Prostate gland (tissue), 2 donors: ENCODE measurements around the gene CNPPD1. TPM values are rescaled to one million over a fixed set of nuclear protein-coding genes. Genes with fewer than 3 reads are reported as not detected.

Experiments used
- DNase-seq: peaks from one replicate; pipeline ENCODE4 v3.0.0-alpha.2; 2019; ENCODE audit warnings: low spot score
- H3K27ac ChIP-seq, 2 donors: fragments of 200-600 bp; sonication (generic); 2 replicates each; pipeline ENCODE4 v1.5.1; 2017 to 2019
- H3K27me3 ChIP-seq: fragments of 200-600 bp; sonication (generic); replicated peaks from 2 replicates; pipeline ENCODE4 v1.5.1; 2019; ENCODE audit not compliant: insufficient read depth
- H3K36me3 ChIP-seq, 2 donors: fragments of 200-600 bp; sonication (generic); 1 replicate in 1 of 2; 2 replicates in 1 of 2; pipeline versions ENCODE4 v1.5.1 to v1.8.1; 2017 to 2019
- H3K4me1 ChIP-seq: fragments of 200-600 bp; sonication (generic); replicated peaks from 2 replicates; pipeline ENCODE4 v1.5.1; 2019
- H3K4me3 ChIP-seq, 2 donors: fragments of 200-600 bp; sonication (generic); 2 replicates each; pipeline ENCODE4 v1.5.1; 2017 to 2019
- H3K9me3 ChIP-seq: fragments of 200-600 bp; sonication (generic); 2 replicates; pipeline ENCODE4 v1.5.1; 2017
- CTCF ChIP-seq, 4 experiments: fragments of 200-600 bp in 2 of 4; fragments of 450-650 bp in 2 of 4; sonication (generic) in 2 of 4; IDR thresholded peaks; 1 replicate in 3 of 4; 2 replicates in 1 of 4; pipeline ENCODE4 v1.5.1; 2016 to 2019; ENCODE audit warnings: antibody characterized with exemption in 4 of 4, mild to moderate bottlenecking in 2 of 4, moderate library complexity in 2 of 4
- POLR2A ChIP-seq: fragments of 450-650 bp; IDR thresholded peaks from one replicate; pipeline ENCODE4 v1.6.1; 2016; ENCODE audit warnings: antibody characterized with exemption, mild to moderate bottlenecking
- POLR2AphosphoS5 ChIP-seq: sonication (generic); formaldehyde crosslinking; IDR thresholded peaks from one replicate; pipeline ENCODE4 v1.6.1; 2017; ENCODE audit warnings: antibody characterized with exemption
- WGBS: methylation state at CpG from one replicate; pipeline ENCODE4 v1.1.5; 2018; 5-methylcytosine and 5-hydroxymethylcytosine counted together
- intact Hi-C: fragments of 100-400 bp; cut with DNase I; formaldehyde crosslinking; loops from one replicate; pipeline ENCODE4 v1.14.2; 2022
- total RNA-seq, 2 donors: library from RNA; depleted of rRNA; stranded (reverse); fragments of >200 nt; gene quantifications; one replicate each; pipeline ENCODE4 v1.1.0, GENCODE V29; 2016

The CNPPD1 gene
- total RNA-seq, 2 donors from 2014 or later, result 53.6 to 60.1 TPM

GRCh38 chr2:219149667-219150066, 27.1 kb downstream of the CNPPD1 start:
- 20% methylated on average over 1 of the region's 1 CpG for WGBS
- Histone ChIP-seq H3K36me3 (no peaks in the 10 kb centered on the region), H3K27ac (peak overlapping the region; percentile 44 to 53), H3K4me1 (peaks cover 5% of the 10 kb centered on the region), H3K4me3 (no peak overlapping the region), H3K27me3 (no peaks in the 10 kb centered on the region), H3K9me3 (no peaks in the 10 kb centered on the region)
- intact Hi-C loops, result no loop called here
- no peak for DNase-seq
- TF ChIP-seq CTCF (IDR thresholded peaks at IDR 0.05) (no peak), POLR2AphosphoS5 (peak; percentile 17)

- no peaks in the 10 kb centered on the region for H3K36me3 ChIP-seq
- no peak overlapping the region for H3K27ac ChIP-seq
- H3K9me3 ChIP-seq, result no peaks in the 10 kb centered on the region
- intact Hi-C loops, result no loop called here
- no peaks in the 10 kb centered on the region for H3K27me3 ChIP-seq
- DNase-seq, result no peak
- 87% methylated on average over 6 of the region's 6 CpGs for WGBS
- no peaks in the 10 kb centered on the region for H3K4me1 ChIP-seq
- H3K4me3 ChIP-seq, result no peak overlapping the region
- TF ChIP-seq POLR2A, result no peak
- TF ChIP-seq CTCF (IDR thresholded peaks at IDR 0.05), result no peak
- no peak for TF ChIP-seq POLR2AphosphoS5
These were observed 34.4 kb downstream of the CNPPD1 start for GRCh38 chr2:219142329-219142728.

- Histone ChIP-seq H3K36me3 (no peaks in the 10 kb centered on the region), H3K4me1 (no peaks in the 10 kb centered on the region), H3K4me3 (no peak overlapping the region), H3K27me3 (no peaks in the 10 kb centered on the region), H3K27ac (no peak overlapping the region), H3K9me3 (no peaks in the 10 kb centered on the region)
- no peak for TF ChIP-seq POLR2A
- TF ChIP-seq CTCF (IDR thresholded peaks at IDR 0.05), result no peak
- TF ChIP-seq POLR2AphosphoS5, result no peak
- no peak for DNase-seq
- intact Hi-C loops, result no loop called here
- 94% methylated on average over 3 of the region's 3 CpGs for WGBS
These were observed 36.0 kb downstream of the CNPPD1 start for GRCh38 chr2:219140722-219141121.

- no peaks in the 10 kb centered on the region for H3K27me3 ChIP-seq
- no peak overlapping the region for H3K4me3 ChIP-seq
- H3K27ac ChIP-seq, result no peak overlapping the region
- no peak for DNase-seq
- no peaks in the 10 kb centered on the region for H3K36me3 ChIP-seq
- intact Hi-C loops, result no loop called here
- no peaks in the 10 kb centered on the region for H3K9me3 ChIP-seq
- WGBS, result 92% methylated on average over 4 of the region's 4 CpGs
- TF ChIP-seq CTCF (IDR thresholded peaks at IDR 0.05) (no peak), POLR2A (no peak), POLR2AphosphoS5 (no peak)
- H3K4me1 ChIP-seq, result no peaks in the 10 kb centered on the region
These were observed 42.7 kb downstream of the CNPPD1 start for GRCh38 chr2:219133976-219134375.

- TF ChIP-seq POLR2A, result no peak
- no peak for TF ChIP-seq CTCF (IDR thresholded peaks at IDR 0.05)
- no peak for TF ChIP-seq POLR2AphosphoS5
These were observed 45.0 kb downstream of the CNPPD1 start for GRCh38 chr2:219131744-219132143.

More at GRCh38 chr2:219131744-219132143, 45.0 kb downstream of the CNPPD1 start:
- intact Hi-C loops, result no loop called here
- no peak for DNase-seq
- Histone ChIP-seq H3K27me3 (no peaks in the 10 kb centered on the region), H3K9me3 (no peaks in the 10 kb centered on the region), H3K36me3 (no peaks in the 10 kb centered on the region), H3K27ac (peak overlapping the region in 1 of 2 donors; percentile 8), H3K4me1 (no peaks in the 10 kb centered on the region), H3K4me3 (no peak overlapping the region)
- WGBS, result 83% methylated on average over 4 of the region's 4 CpGs
